ENCODE results near the gene NUDT3. TPM values are rescaled to one million over a fixed set of nuclear protein-coding genes. Genes with fewer than 3 reads are reported as not detected.
A peak's percentile ranks its signal among the peaks of the same experiment; 100 is the strongest.

NUDT3 gene
- total RNA-seq, 4 donors from 2014 or later: 9.6 to 27.9 (median 16.9) TPM

DNA sequence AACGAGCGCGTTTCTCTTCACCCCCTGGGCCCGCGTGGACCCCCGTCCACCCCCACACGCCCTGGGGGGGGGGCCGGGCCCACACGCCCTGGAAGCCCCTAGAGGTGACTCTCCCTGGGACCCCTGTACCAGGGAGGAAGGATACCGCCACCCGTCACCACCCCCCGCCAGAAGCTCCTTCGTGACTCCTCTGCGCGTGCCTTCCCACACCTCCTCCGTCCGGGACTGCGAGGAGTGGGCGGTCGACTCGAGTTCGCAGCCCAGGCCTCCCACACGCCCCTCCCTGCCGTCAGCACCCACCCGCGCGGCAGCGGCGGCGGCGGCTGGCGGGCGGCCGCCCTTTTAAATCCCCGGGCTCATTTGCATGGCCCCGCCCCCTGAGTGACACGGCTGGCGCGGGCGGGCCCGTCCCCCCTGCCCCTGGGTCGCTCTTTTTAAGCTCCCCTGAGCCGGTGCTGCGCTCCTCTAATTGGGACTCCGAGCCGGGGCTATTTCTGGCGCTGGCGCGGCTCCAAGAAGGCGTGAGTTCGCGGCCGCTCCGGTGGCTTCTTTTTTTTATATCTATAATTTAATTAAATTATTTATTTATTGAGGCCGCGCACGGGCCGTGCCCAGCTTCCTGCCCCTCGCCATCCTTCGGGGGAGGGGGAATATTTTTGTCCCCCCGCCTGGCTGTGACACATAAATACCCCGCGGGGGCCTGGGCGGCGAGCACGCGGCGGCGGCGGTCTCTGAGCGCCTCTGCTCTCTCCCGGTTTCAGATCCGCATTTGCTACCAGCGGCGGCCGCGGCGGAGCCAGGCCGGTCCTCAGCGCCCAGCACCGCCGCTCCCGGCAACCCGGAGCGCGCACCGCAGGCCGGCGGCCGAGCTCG, 155.8 kb downstream of the NUDT3 start, which contains the start of gene HMGA1:
Gene HMGA1 (plus strand): TSS at position 431 of the 873 bp plus-strand sequence. CDS start 3,908 bp downstream, outside the sequence.
- DNase-seq: peak; percentile 92
- no peaks in the 10 kb centered on the region for H3K27me3 ChIP-seq
- intact Hi-C loops (cut with DNase I; ENCODE audit: low total_unique reads): loop anchor here (5.0 kb wide), 1 partner anchor 1394 kb away; the partner anchor contains the start of gene PSMB8
- no peaks in the 10 kb centered on the region for H3K9me3 ChIP-seq
- TF ChIP-seq CTCF (IDR thresholded peaks at IDR 0.05): peak in 1 of 5 experiments; percentile 17
- peak; percentile 89 to 98 (median 96) for TF ChIP-seq POLR2AphosphoS5 (IDR thresholded peaks at IDR 0.05)
- TF ChIP-seq POLR2A (IDR thresholded peaks at IDR 0.05): peak; percentile 98
- no peak for TF ChIP-seq EP300 (IDR thresholded peaks at IDR 0.05; ENCODE audit: low read depth)
- WGBS, 2 donors (ENCODE audit: low coverage in 1 of 2): 0 to 1% methylated on average over 12 to 67 of the region's 91 CpGs
- H3K4me3 ChIP-seq: peak within 1 kb of the TSS; percentile 75 to 92 (median 85)
- H3K36me3 ChIP-seq: no peaks in the 10 kb centered on the region
- H3K27ac ChIP-seq: peak within 1 kb of the TSS; percentile 96 to 99 (median 98)
- in situ Hi-C loops (cut with MboI; ENCODE audit: low pct_ligation_motif_present in 1 of 4, low pct_unique_long_range_greater_than_20kb in 1 of 4, low sequenced_read_pairs in 3 of 4): no loop called here
- peaks cover 0 to 33% (median 26%) of the 10 kb centered on the region in 4 donors for H3K4me1 ChIP-seq

GRCh38 chr6:34236131-34236442, 156.4 kb downstream of the NUDT3 start:
- Histone ChIP-seq H3K4me1 (peaks cover 0 to 33% (median 26%) of the 10 kb centered on the region in 4 donors), H3K4me3 (peak overlapping the region; percentile 75 to 92 (median 85)), H3K9me3 (no peaks in the 10 kb centered on the region), H3K27me3 (no peaks in the 10 kb centered on the region), H3K27ac (peak overlapping the region; percentile 96 to 99 (median 98)), H3K36me3 (no peaks in the 10 kb centered on the region)
- in situ Hi-C loops (cut with MboI; ENCODE audit: low pct_ligation_motif_present in 1 of 4, low pct_unique_long_range_greater_than_20kb in 1 of 4, low sequenced_read_pairs in 3 of 4) (no loop called here), intact Hi-C loops (cut with DNase I; ENCODE audit: low total_unique reads) (loop anchor here (5.0 kb wide), 1 partner anchor 1394 kb away; the partner anchor contains the start of gene PSMB8)
- TF ChIP-seq EP300 (IDR thresholded peaks at IDR 0.05; ENCODE audit: low read depth): no peak
- peak in 1 of 3 donors; percentile 47 for TF ChIP-seq POLR2AphosphoS5 (IDR thresholded peaks at IDR 0.05)
- TF ChIP-seq CTCF (IDR thresholded peaks at IDR 0.05): no peak
- WGBS, 2 donors (ENCODE audit: low coverage in 1 of 2): 13% methylated on average over 13 of the region's 13 CpGs; no CpG with 5 or more reads in 1 of the 2 donors
- DNase-seq: no peak

- intact Hi-C loops (cut with DNase I; ENCODE audit: low total_unique reads) (loop anchor here (5.0 kb wide), 1 partner anchor 1393 kb away; the partner anchor contains the start of gene PSMB8), in situ Hi-C loops (cut with MboI; ENCODE audit: low pct_ligation_motif_present in 1 of 4, low pct_unique_long_range_greater_than_20kb in 1 of 4, low sequenced_read_pairs in 3 of 4) (no loop called here)
- H3K27me3 ChIP-seq: no peaks in the 10 kb centered on the region
- H3K4me3 ChIP-seq: peak overlapping the region in 3 of 4 donors; percentile 75 to 92 (median 80)
- no peaks in the 10 kb centered on the region for H3K36me3 ChIP-seq
- peak; percentile 70 for DNase-seq
- H3K4me1 ChIP-seq: peaks cover 0 to 33% (median 26%) of the 10 kb centered on the region in 4 donors
- H3K9me3 ChIP-seq: no peaks in the 10 kb centered on the region
- H3K27ac ChIP-seq: peak overlapping the region; percentile 96 to 99 (median 98)
- TF ChIP-seq CTCF (IDR thresholded peaks at IDR 0.05) (no peak), EP300 (IDR thresholded peaks at IDR 0.05; ENCODE audit: low read depth) (no peak), POLR2AphosphoS5 (IDR thresholded peaks at IDR 0.05) (peak in 1 of 3 donors; percentile 41), POLR2A (IDR thresholded peaks at IDR 0.05) (peak; percentile 1)
- WGBS, 2 donors (ENCODE audit: low coverage in 1 of 2): 6% methylated on average over 39 of the region's 75 CpGs; no CpG with 5 or more reads in 1 of the 2 donors
Observed at GRCh38 chr6:34235307-34236130, 156.9 kb downstream of the NUDT3 start.

Measured in transverse colon (tissue), 4 donors.